CD4-positive, alpha-beta memory T cell (primary cell): ENCODE measurements around the gene VTCN1. TPM values are rescaled to one million over a fixed set of nuclear protein-coding genes. Genes with fewer than 3 reads are reported as not detected.

Source experiments
- CTCF ChIA-PET: fragments of 350-600 bp; sonication (Branson Sonifier 250); formaldehyde crosslinking; loops from one replicate; lab custom pipeline; 2021; ENCODE audit warnings: inconsistent platforms; ENCODE audit not compliant: partially characterized antibody; lab: Charles Lee
- POLR2A ChIA-PET: fragments of 350-600 bp; sonication (Branson Sonifier 250); formaldehyde crosslinking; loops from one replicate; lab custom pipeline; 2021; ENCODE audit not compliant: partially characterized antibody; lab: Charles Lee
- DNase-seq, 5 donors: peaks; one replicate each; pipeline versions ENCODE4 v3.0.0 to v3.0.0-alpha.2; 2020 to 2022; ENCODE audit warnings: mixed read lengths in 1 of 5
- H3K27ac ChIP-seq: one replicate; pipeline ENCODE4 v1.7.0; 2013; ENCODE audit warnings: low read depth, low read length
- H3K27me3 ChIP-seq: 2 replicates; pipeline ENCODE4 v1.7.0; 2013; ENCODE audit warnings: mild to moderate bottlenecking, low read length, moderate library complexity; ENCODE audit not compliant: insufficient read depth
- H3K36me3 ChIP-seq: 2 replicates; pipeline ENCODE4 v1.7.0; 2013; ENCODE audit warnings: mild to moderate bottlenecking, low read length, moderate library complexity; ENCODE audit not compliant: insufficient read depth
- H3K4me1 ChIP-seq: 2 replicates; pipeline ENCODE4 v1.7.0; 2013; ENCODE audit warnings: mild to moderate bottlenecking, low read length, moderate library complexity; ENCODE audit not compliant: insufficient read depth
- H3K4me3 ChIP-seq, 2 donors: one replicate each; pipeline ENCODE4 v1.7.0; 2013; ENCODE audit warnings: low read length in 2 of 2, mild to moderate bottlenecking in 1 of 2
- H3K9me3 ChIP-seq, 2 donors: one replicate each; pipeline ENCODE4 v1.7.0; 2013; ENCODE audit warnings: low read length in 2 of 2, control low read depth in 1 of 2; ENCODE audit not compliant: control insufficient read depth in 1 of 2
- H3K27ac Mint-ChIP-seq, 7 donors: one replicate each; pipeline ENCODE4 v1.8.0; 2020 to 2021; ENCODE audit warnings: mixed read lengths in 7 of 7, mild to moderate bottlenecking in 6 of 7, inconsistent platforms in 3 of 7, moderate library complexity in 3 of 7
- H3K27me3 Mint-ChIP-seq, 2 donors: one replicate each; pipeline ENCODE4 v1.8.0; 2020 to 2021; ENCODE audit warnings: mixed read lengths in 2 of 2
- H3K36me3 Mint-ChIP-seq, 2 donors: one replicate each; pipeline ENCODE4 v1.8.0; 2020 to 2021; ENCODE audit warnings: mixed read lengths in 2 of 2, inconsistent platforms in 1 of 2, mild to moderate bottlenecking in 1 of 2
- H3K4me1 Mint-ChIP-seq, 4 donors: one replicate each; pipeline ENCODE4 v1.8.0; 2020 to 2021; ENCODE audit warnings: mixed read lengths in 4 of 4, mild to moderate bottlenecking in 1 of 4
- H3K4me3 Mint-ChIP-seq, 8 donors: one replicate each; pipeline ENCODE4 v1.8.0; 2020 to 2021; ENCODE audit warnings: mixed read lengths in 8 of 8, mild to moderate bottlenecking in 7 of 8, moderate library complexity in 6 of 8, inconsistent platforms in 3 of 8
- H3K9me3 Mint-ChIP-seq, 8 donors: one replicate each; pipeline ENCODE4 v1.8.0; 2020 to 2021; ENCODE audit warnings: mixed read lengths in 8 of 8, mild to moderate bottlenecking in 5 of 8, inconsistent platforms in 3 of 8, moderate library complexity in 1 of 8
- intact Hi-C: fragments of 100-400 bp; cut with micrococcal nuclease; formaldehyde crosslinking; loops from one replicate; pipeline ENCODE4 v1.15.1; 2023
- polyA plus RNA-seq, 2 donors: library from polyadenylated mRNA; unstranded; fragments of 300-500 nt; fragmentation: Illumina TruSeq; gene quantifications; one replicate each; pipeline ENCODE4 v1.2.3, GENCODE V29; 2021
- total RNA-seq, 2 experiments: library from RNA; stranded (reverse); gene quantifications; one replicate each; pipeline ENCODE4 v1.2.3, GENCODE V29; 2021

VTCN1 gene
- total and polyA plus RNA-seq, 4 experiments from 2014 or later, result not detected

- no peak overlapping the region for H3K27ac Mint-ChIP-seq
- no peaks in the 10 kb centered on the region for H3K4me1 ChIP-seq
- no peaks in the 10 kb centered on the region for H3K9me3 ChIP-seq
- no peak overlapping the region for H3K27ac ChIP-seq
- H3K9me3 Mint-ChIP-seq, result peaks cover 0 to 5% (median 0%) of the 10 kb centered on the region in 8 donors
- H3K27me3 ChIP-seq, result no peaks in the 10 kb centered on the region
- peaks cover 32 to 33% of the 10 kb centered on the region in 2 donors for H3K27me3 Mint-ChIP-seq
- H3K4me3 Mint-ChIP-seq, result no peak overlapping the region
- ChIA-PET POLR2A (no interaction called here), CTCF (interaction anchor here (1.1 kb wide), 1 partner anchor 22 kb away, joined by 3 read pairs; no protein-coding TSS in a partner anchor)
- no peak overlapping the region for H3K4me3 ChIP-seq
- H3K4me1 Mint-ChIP-seq, result peaks cover 0 to 1% (median 0%) of the 10 kb centered on the region in 4 donors
- H3K36me3 Mint-ChIP-seq, result no peaks in the 10 kb centered on the region
- H3K36me3 ChIP-seq, result no peaks in the 10 kb centered on the region
- intact Hi-C loops, result no loop called here
- DNase-seq, result no peak
Measured at GRCh38 chr1:117241512-117241911, 30.8 kb upstream of the VTCN1 start.

- peaks cover 0 to 1% (median 0%) of the 10 kb centered on the region in 4 donors for H3K4me1 Mint-ChIP-seq
- CTCF ChIA-PET, result no interaction called here
- H3K27ac Mint-ChIP-seq, result no peak overlapping the region
- POLR2A ChIA-PET, result no interaction called here
- H3K36me3 Mint-ChIP-seq, result no peaks in the 10 kb centered on the region
- no peaks in the 10 kb centered on the region for H3K4me1 ChIP-seq
- intact Hi-C loops, result no loop called here
- peaks cover 29 to 33% of the 10 kb centered on the region in 2 donors for H3K27me3 Mint-ChIP-seq
- no peaks in the 10 kb centered on the region for H3K9me3 ChIP-seq
- no peak overlapping the region for H3K4me3 Mint-ChIP-seq
- no peak for DNase-seq
- no peak overlapping the region for H3K27ac ChIP-seq
- H3K27me3 ChIP-seq, result no peaks in the 10 kb centered on the region
- no peaks in the 10 kb centered on the region for H3K36me3 ChIP-seq
- peaks cover 0 to 5% (median 0%) of the 10 kb centered on the region in 8 donors for H3K9me3 Mint-ChIP-seq
- H3K4me3 ChIP-seq, result no peak overlapping the region
Measured at GRCh38 chr1:117240547-117240946, 29.8 kb upstream of the VTCN1 start.

- Mint-ChIP-seq H3K36me3 (no peaks in the 10 kb centered on the region), H3K27me3 (peaks cover 25 to 26% of the 10 kb centered on the region in 2 donors), H3K4me3 (no peak overlapping the region), H3K27ac (no peak overlapping the region), H3K9me3 (peaks cover 0 to 2% (median 0%) of the 10 kb centered on the region in 8 donors), H3K4me1 (peaks cover 0 to 1% (median 0%) of the 10 kb centered on the region in 4 donors)
- no peak overlapping the region for H3K4me3 ChIP-seq
- POLR2A ChIA-PET, result interaction anchor here (0.9 kb wide), 1 partner anchor 43 kb away, joined by 3 read pairs; no protein-coding TSS in a partner anchor
- intact Hi-C loops, result no loop called here
- DNase-seq, result no peak
- CTCF ChIA-PET, result no interaction called here
- H3K9me3 ChIP-seq, result no peaks in the 10 kb centered on the region
- H3K4me1 ChIP-seq, result no peaks in the 10 kb centered on the region
- no peaks in the 10 kb centered on the region for H3K27me3 ChIP-seq
- no peaks in the 10 kb centered on the region for H3K36me3 ChIP-seq
- H3K27ac ChIP-seq, result no peak overlapping the region
Measured at GRCh38 chr1:117239467-117239866, 28.7 kb upstream of the VTCN1 start.

GRCh38 chr1:117237726-117238381 lies 27.1 kb upstream of the VTCN1 start:
- H3K4me1 ChIP-seq, result no peaks in the 10 kb centered on the region
- H3K27me3 Mint-ChIP-seq, result peaks cover 23% of the 10 kb centered on the region in 2 donors
- H3K9me3 ChIP-seq, result no peaks in the 10 kb centered on the region
- no peak overlapping the region for H3K27ac ChIP-seq
- ChIA-PET POLR2A (no interaction called here), CTCF (interaction anchor here (0.6 kb wide), 1 partner anchor 14 kb away, joined by 3 read pairs; no protein-coding TSS in a partner anchor)
- H3K27ac Mint-ChIP-seq, result no peak overlapping the region
- H3K4me3 Mint-ChIP-seq, result no peak overlapping the region
- H3K9me3 Mint-ChIP-seq, result peaks cover 0 to 3% (median under 1%) of the 10 kb centered on the region in 8 donors
- no peak for DNase-seq
- no peaks in the 10 kb centered on the region for H3K36me3 Mint-ChIP-seq
- H3K4me1 Mint-ChIP-seq, result peaks cover 0 to 1% (median 0%) of the 10 kb centered on the region in 4 donors
- H3K36me3 ChIP-seq, result no peaks in the 10 kb centered on the region
- H3K4me3 ChIP-seq, result no peak overlapping the region
- intact Hi-C loops, result no loop called here
- H3K27me3 ChIP-seq, result no peaks in the 10 kb centered on the region

GRCh38 chr1:117235863-117236465 lies 25.2 kb upstream of the VTCN1 start:
- no peak overlapping the region for H3K27ac ChIP-seq
- no peaks in the 10 kb centered on the region for H3K4me1 ChIP-seq
- ChIA-PET CTCF (no interaction called here), POLR2A (no interaction called here)
- Mint-ChIP-seq H3K4me3 (no peak overlapping the region), H3K9me3 (peaks cover 0 to 5% (median 2%) of the 10 kb centered on the region in 8 donors), H3K4me1 (no peaks in the 10 kb centered on the region), H3K36me3 (no peaks in the 10 kb centered on the region), H3K27me3 (peaks cover 14 to 15% of the 10 kb centered on the region in 2 donors), H3K27ac (no peak overlapping the region)
- no peak overlapping the region for H3K4me3 ChIP-seq
- H3K9me3 ChIP-seq, result no peaks in the 10 kb centered on the region
- no peaks in the 10 kb centered on the region for H3K36me3 ChIP-seq
- no peaks in the 10 kb centered on the region for H3K27me3 ChIP-seq
- intact Hi-C loops, result no loop called here
- no peak for DNase-seq

GRCh38 chr1:117232531-117232930 lies 21.8 kb upstream of the VTCN1 start:
- CTCF ChIA-PET, result no interaction called here

GRCh38 chr1:117231748-117232373 lies 21.1 kb upstream of the VTCN1 start:
- POLR2A ChIA-PET, result no interaction called here
- H3K4me3 Mint-ChIP-seq, result no peak overlapping the region

More at GRCh38 chr1:117232531-117232930, 21.8 kb upstream of the VTCN1 start:
- no peak overlapping the region for H3K4me3 Mint-ChIP-seq
- H3K36me3 ChIP-seq, result no peaks in the 10 kb centered on the region
- intact Hi-C loops, result no loop called here
- H3K4me1 Mint-ChIP-seq, result no peaks in the 10 kb centered on the region
- H3K27ac ChIP-seq, result no peak overlapping the region
- POLR2A ChIA-PET, result no interaction called here
- H3K36me3 Mint-ChIP-seq, result no peaks in the 10 kb centered on the region
- no peaks in the 10 kb centered on the region for H3K4me1 ChIP-seq
- DNase-seq, result no peak
- H3K27ac Mint-ChIP-seq, result no peak overlapping the region
- peaks cover 6 to 8% of the 10 kb centered on the region in 2 donors for H3K27me3 Mint-ChIP-seq
- H3K9me3 ChIP-seq, result no peaks in the 10 kb centered on the region
- H3K9me3 Mint-ChIP-seq, result peaks cover 0 to 5% (median 2%) of the 10 kb centered on the region in 8 donors
- no peaks in the 10 kb centered on the region for H3K27me3 ChIP-seq
- no peak overlapping the region for H3K4me3 ChIP-seq

More at GRCh38 chr1:117231748-117232373, 21.1 kb upstream of the VTCN1 start:
- Histone ChIP-seq H3K27ac (no peak overlapping the region), H3K36me3 (no peaks in the 10 kb centered on the region), H3K4me3 (no peak overlapping the region), H3K9me3 (no peaks in the 10 kb centered on the region), H3K4me1 (no peaks in the 10 kb centered on the region), H3K27me3 (no peaks in the 10 kb centered on the region)
- Mint-ChIP-seq H3K9me3 (peaks cover 0 to 4% (median 2%) of the 10 kb centered on the region in 8 donors), H3K36me3 (no peaks in the 10 kb centered on the region), H3K4me1 (no peaks in the 10 kb centered on the region), H3K27ac (peak overlapping the region in 1 of 7 donors; percentile 24), H3K27me3 (peaks cover 4% of the 10 kb centered on the region in 2 donors)
- intact Hi-C loops, result no loop called here
- CTCF ChIA-PET, result no interaction called here
- DNase-seq, result no peak
